Subcutaneous adipose tissue (tissue), 4 donors: Measurements from ENCODE around the gene OR4K1. TPM values are rescaled to one million over a fixed set of nuclear protein-coding genes. Genes with fewer than 3 reads are reported as not detected.

ENCODE experiments used
- total RNA-seq, 4 donors: library from RNA; depleted of rRNA; stranded (reverse); fragments of >200 nt; gene quantifications; one replicate each; pipeline ENCODE4 v1.1.0, GENCODE V29; 2016
- TF ChIP-seq, protein P1 (sequence below): fragments of 450-650 bp; IDR thresholded peaks from one replicate; pipeline ENCODE4 v1.5.1; 2016; ENCODE audit warnings: low read depth, mild to moderate bottlenecking, control low read depth, antibody characterized with exemption, moderate library complexity

The OR4K1 gene
- total RNA-seq, 4 donors from 2014 or later, result not detected

GRCh38 chr14:19917955-19918518, 12.7 kb upstream of the OR4K1 start:
- TF ChIP-seq, protein P1, sequence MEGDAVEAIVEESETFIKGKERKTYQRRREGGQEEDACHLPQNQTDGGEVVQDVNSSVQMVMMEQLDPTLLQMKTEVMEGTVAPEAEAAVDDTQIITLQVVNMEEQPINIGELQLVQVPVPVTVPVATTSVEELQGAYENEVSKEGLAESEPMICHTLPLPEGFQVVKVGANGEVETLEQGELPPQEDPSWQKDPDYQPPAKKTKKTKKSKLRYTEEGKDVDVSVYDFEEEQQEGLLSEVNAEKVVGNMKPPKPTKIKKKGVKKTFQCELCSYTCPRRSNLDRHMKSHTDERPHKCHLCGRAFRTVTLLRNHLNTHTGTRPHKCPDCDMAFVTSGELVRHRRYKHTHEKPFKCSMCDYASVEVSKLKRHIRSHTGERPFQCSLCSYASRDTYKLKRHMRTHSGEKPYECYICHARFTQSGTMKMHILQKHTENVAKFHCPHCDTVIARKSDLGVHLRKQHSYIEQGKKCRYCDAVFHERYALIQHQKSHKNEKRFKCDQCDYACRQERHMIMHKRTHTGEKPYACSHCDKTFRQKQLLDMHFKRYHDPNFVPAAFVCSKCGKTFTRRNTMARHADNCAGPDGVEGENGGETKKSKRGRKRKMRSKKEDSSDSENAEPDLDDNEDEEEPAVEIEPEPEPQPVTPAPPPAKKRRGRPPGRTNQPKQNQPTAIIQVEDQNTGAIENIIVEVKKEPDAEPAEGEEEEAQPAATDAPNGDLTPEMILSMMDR, result no peak

GRCh38 chr14:19918553-19919264, 12.0 kb upstream of the OR4K1 start:
- TF ChIP-seq, protein P1, result no peak

GRCh38 chr14:19920021-19920657, 10.6 kb upstream of the OR4K1 start, which contains the start of gene OR4K5:
TSS of gene OR4K5 (plus strand) at chr14:19920607. CDS start at chr14:19920607, 0 bp downstream.
- TF ChIP-seq, protein P1, result no peak

GRCh38 chr14:19941668-19942067, 11.0 kb downstream of the OR4K1 start:
- TF ChIP-seq, protein P1, result no peak

DNA sequence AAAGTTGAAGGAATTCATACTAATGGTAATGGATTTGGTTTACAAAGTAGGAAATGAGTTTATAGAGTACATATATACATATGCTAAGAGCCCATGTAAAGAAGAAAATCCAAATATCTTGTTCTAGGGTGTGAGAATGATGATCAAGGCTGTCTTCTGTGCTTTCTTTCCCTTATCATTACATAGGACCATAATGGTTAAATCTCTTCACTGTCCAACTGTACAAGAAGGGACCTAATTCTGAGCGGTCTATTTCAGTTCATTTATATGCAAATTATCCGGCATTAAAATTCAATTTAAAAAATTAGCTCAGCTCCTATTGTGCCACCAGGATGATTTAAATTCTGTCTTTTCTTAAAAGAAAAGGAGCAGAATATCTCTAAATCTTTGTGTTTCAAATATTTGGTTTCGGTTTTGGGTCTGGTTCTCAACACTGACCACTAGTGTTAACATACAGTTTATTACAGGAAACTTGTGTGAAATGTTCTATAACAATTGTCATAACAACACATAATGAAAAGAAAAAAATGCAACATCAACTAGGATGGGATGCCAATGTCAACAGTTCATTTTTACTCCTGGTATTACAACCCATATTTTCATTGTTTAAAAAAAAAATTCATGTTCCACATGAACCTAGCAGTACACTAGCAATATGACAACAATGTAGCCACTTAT, 16.8 kb downstream of the OR4K1 start:
- TF ChIP-seq, protein P1, result no peak

- TF ChIP-seq, protein P1, result no peak
Observed at GRCh38 chr14:19949218-19949617, 18.5 kb downstream of the OR4K1 start.

- TF ChIP-seq, protein P1, result no peak
Observed at GRCh38 chr14:19974844-19975243, 44.1 kb downstream of the OR4K1 start.
